B cell (primary cell): ENCODE measurements around the gene MAML2. TPM values are rescaled to one million over a fixed set of nuclear protein-coding genes. Genes with fewer than 3 reads are reported as not detected.

Experiments used
- ATAC-seq: fragments of 200-7000 bp; cut with Tn5 transposase; one replicate; pipeline ENCODE4 v1.10.0; 2021; ENCODE audit warnings: low read depth, mild to moderate bottlenecking, moderate number of reproducible peaks, moderate library complexity
- CTCF ChIA-PET: fragments of 350-600 bp; sonication (Branson Sonifier 250); formaldehyde crosslinking; loops from one replicate; lab custom pipeline; 2021; ENCODE audit warnings: antibody characterized with exemption, inconsistent platforms; lab: Charles Lee
- POLR2A ChIA-PET: fragments of 350-600 bp; sonication (Branson Sonifier 250); formaldehyde crosslinking; loops from one replicate; lab custom pipeline; 2021; ENCODE audit warnings: antibody characterized with exemption; lab: Charles Lee
- DNase-seq: peaks from one replicate; pipeline ENCODE4 v3.0.0; 2013
- H2AFZ ChIP-seq: 2 replicates; pipeline ENCODE4 v1.6.1; 2012; ENCODE audit warnings: mild to moderate bottlenecking, low read depth, low read length; ENCODE audit not compliant: insufficient read depth, poor library complexity, severe bottlenecking
- H3K27ac ChIP-seq, 2 donors: 1 replicate in 1 of 2; 2 replicates in 1 of 2; pipeline ENCODE4 v1.5.1; 2012 to 2013; ENCODE audit warnings: low read length in 2 of 2, mild to moderate bottlenecking in 2 of 2, moderate library complexity in 1 of 2
- H3K27me3 ChIP-seq, 4 experiments: fragments of 200-600 bp in 1 of 4; sonication (generic) in 1 of 4; replicated peaks in 1 of 4; 1 replicate in 2 of 4; 2 replicates in 2 of 4; pipeline versions ENCODE4 v1.6.1 to v1.7.0; 2013 to 2016; ENCODE audit warnings: low read length in 3 of 4, mild to moderate bottlenecking in 2 of 4, mixed read lengths in 1 of 4, moderate library complexity in 1 of 4; ENCODE audit not compliant: insufficient read depth in 4 of 4, control insufficient read depth in 3 of 4; ENCODE audit errors: control extremely low read depth in 1 of 4
- H3K36me3 ChIP-seq, 2 experiments: replicated peaks in 1 of 2; 1 replicate in 1 of 2; 2 replicates in 1 of 2; pipeline versions ENCODE4 v1.6.1 to v1.7.1; 2013; ENCODE audit warnings: low read length in 1 of 2; ENCODE audit not compliant: insufficient read depth in 2 of 2, control insufficient read depth in 1 of 2; ENCODE audit errors: control extremely low read depth in 1 of 2, extremely low read depth in 1 of 2
- H3K4me1 ChIP-seq, 2 donors: fragments of 200-600 bp in 1 of 2; sonication (generic) in 1 of 2; 1 replicate in 1 of 2; 2 replicates in 1 of 2; pipeline versions ENCODE4 v1.5.1 to v1.6.1; 2013 to 2017; ENCODE audit warnings: low read length in 2 of 2; ENCODE audit not compliant: control insufficient read depth in 2 of 2, insufficient read depth in 2 of 2
- H3K4me2 ChIP-seq: replicated peaks from 2 replicates; pipeline ENCODE3; 2012; ENCODE audit warnings: mild to moderate bottlenecking, low read depth, low read length; ENCODE audit not compliant: poor library complexity, severe bottlenecking
- H3K4me3 ChIP-seq, 5 experiments: fragments of 200-600 bp in 1 of 5; sonication (generic) in 1 of 5; 1 replicate in 3 of 5; 2 replicates in 2 of 5; pipeline versions ENCODE4 v1.5.1 to v1.7.0; 2011 to 2016; ENCODE audit warnings: low read length in 4 of 5, mild to moderate bottlenecking in 4 of 5, low read depth in 2 of 5, control low read depth in 1 of 5, moderate library complexity in 1 of 5; ENCODE audit not compliant: insufficient read depth in 1 of 5; ENCODE audit errors: control extremely low read depth in 1 of 5, extremely low read depth in 1 of 5
- H3K79me2 ChIP-seq: fragments of 200-600 bp; sonication (generic); one replicate; pipeline ENCODE4 v1.6.0; 2016; ENCODE audit warnings: low read length; ENCODE audit not compliant: control insufficient read depth, insufficient read depth
- H3K9ac ChIP-seq: fragments of 200-600 bp; sonication (generic); 2 replicates; pipeline ENCODE4 v1.6.1; 2017; ENCODE audit warnings: mild to moderate bottlenecking, low read length, moderate library complexity
- H3K9me3 ChIP-seq, 3 donors: one replicate each; pipeline versions ENCODE4 v1.6.1 to v1.7.1; 2013; ENCODE audit warnings: low read length in 2 of 3; ENCODE audit not compliant: control insufficient read depth in 2 of 3, insufficient read depth in 1 of 3; ENCODE audit errors: control extremely low read depth in 1 of 3
- H4K20me1 ChIP-seq: 2 replicates; pipeline ENCODE4 v1.6.0; 2012; ENCODE audit warnings: mild to moderate bottlenecking, low read length; ENCODE audit not compliant: insufficient read depth, control insufficient read depth, poor library complexity, severe bottlenecking
- H3K27ac Mint-ChIP-seq: one replicate; pipeline ENCODE4 v1.8.0; 2021; ENCODE audit warnings: mixed read lengths
- H3K27me3 Mint-ChIP-seq: one replicate; pipeline ENCODE4 v1.8.0; 2021; ENCODE audit warnings: mixed read lengths
- H3K4me1 Mint-ChIP-seq: one replicate; pipeline ENCODE4 v1.8.0; 2021; ENCODE audit warnings: mixed read lengths
- H3K4me3 Mint-ChIP-seq: one replicate; pipeline ENCODE4 v1.8.0; 2021; ENCODE audit warnings: mixed read lengths
- H3K9me3 Mint-ChIP-seq: one replicate; pipeline ENCODE4 v1.8.0; 2022; ENCODE audit warnings: mixed read lengths; ENCODE audit not compliant: insufficient read depth
- EZH2 ChIP-seq: IDR thresholded peaks from 2 replicates; pipeline ENCODE4 v1.6.1; 2012; ENCODE audit warnings: borderline replicate concordance, low read depth, mild to moderate bottlenecking, moderate library complexity, low read length; ENCODE audit not compliant: insufficient read depth, poor library complexity, severe bottlenecking
- WGBS: methylation state at CpG from one replicate; pipeline ENCODE4 v1.1.5; 2013; ENCODE audit warnings: missing lambda C conversion rate; ENCODE audit not compliant: insufficient coverage; 5-methylcytosine and 5-hydroxymethylcytosine counted together
- intact Hi-C: fragments of 100-400 bp; cut with micrococcal nuclease; formaldehyde crosslinking; loops from one replicate; pipeline ENCODE4 v1.10.0; 2022
- polyA plus RNA-seq: library from polyadenylated mRNA; depleted of rRNA; stranded (reverse); fragments of >200 nt; gene quantifications from 2 replicates; pipeline ENCODE4 v1.2.3, GENCODE V29; 2012
- total RNA-seq, 2 donors: library from RNA; stranded (reverse); fragments of 120-200 nt in 1 of 2; gene quantifications; 1 replicate in 1 of 2; 2 replicates in 1 of 2; pipeline versions ENCODE4 v1.2.3 to v1.2.4, GENCODE V29; 2013 to 2022
- TF ChIP-seq, protein P1 (sequence below): fragments of 200-600 bp; IDR thresholded peaks from one replicate; pipeline ENCODE4 v1.8.0; 2022; ENCODE audit warnings: antibody characterized with exemption, mild to moderate bottlenecking

MAML2 gene
- total and polyA plus RNA-seq, 2 donors (not counting 1 experiment from before 2014, with no cell fraction given) = 10.7 to 26.4 TPM

DNA sequence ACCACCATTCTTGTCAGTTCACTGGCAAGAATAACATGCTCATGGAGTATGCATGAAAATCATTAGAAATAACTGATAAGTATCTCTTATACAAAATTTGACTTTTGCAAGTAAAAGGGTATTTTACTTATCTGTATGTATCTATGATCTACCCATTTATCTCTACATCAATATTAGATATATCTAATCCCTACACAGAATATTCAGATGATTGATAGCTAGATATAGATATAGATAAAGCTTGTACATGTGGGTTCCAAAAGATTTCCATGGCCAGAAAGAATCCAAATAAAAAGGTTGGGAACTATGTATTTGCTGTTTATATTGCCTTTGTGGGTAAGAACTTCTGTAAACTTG is 185.5 kb downstream of the MAML2 start:
- TF ChIP-seq, protein P1, sequence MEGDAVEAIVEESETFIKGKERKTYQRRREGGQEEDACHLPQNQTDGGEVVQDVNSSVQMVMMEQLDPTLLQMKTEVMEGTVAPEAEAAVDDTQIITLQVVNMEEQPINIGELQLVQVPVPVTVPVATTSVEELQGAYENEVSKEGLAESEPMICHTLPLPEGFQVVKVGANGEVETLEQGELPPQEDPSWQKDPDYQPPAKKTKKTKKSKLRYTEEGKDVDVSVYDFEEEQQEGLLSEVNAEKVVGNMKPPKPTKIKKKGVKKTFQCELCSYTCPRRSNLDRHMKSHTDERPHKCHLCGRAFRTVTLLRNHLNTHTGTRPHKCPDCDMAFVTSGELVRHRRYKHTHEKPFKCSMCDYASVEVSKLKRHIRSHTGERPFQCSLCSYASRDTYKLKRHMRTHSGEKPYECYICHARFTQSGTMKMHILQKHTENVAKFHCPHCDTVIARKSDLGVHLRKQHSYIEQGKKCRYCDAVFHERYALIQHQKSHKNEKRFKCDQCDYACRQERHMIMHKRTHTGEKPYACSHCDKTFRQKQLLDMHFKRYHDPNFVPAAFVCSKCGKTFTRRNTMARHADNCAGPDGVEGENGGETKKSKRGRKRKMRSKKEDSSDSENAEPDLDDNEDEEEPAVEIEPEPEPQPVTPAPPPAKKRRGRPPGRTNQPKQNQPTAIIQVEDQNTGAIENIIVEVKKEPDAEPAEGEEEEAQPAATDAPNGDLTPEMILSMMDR = no peak
- no peak for TF ChIP-seq EZH2
- H4K20me1 ChIP-seq = no peaks in the 10 kb centered on the region
- Mint-ChIP-seq H3K27me3 (no peaks in the 10 kb centered on the region), H3K27ac (peak overlapping the region; percentile 15), H3K4me1 (peaks cover 36% of the 10 kb centered on the region), H3K4me3 (peak overlapping the region; percentile 53), H3K9me3 (no peaks in the 10 kb centered on the region)
- no peaks in the 10 kb centered on the region for H3K27me3 ChIP-seq
- H3K4me3 ChIP-seq = no peak overlapping the region
- peaks cover 0 to 3% of the 10 kb centered on the region in 2 experiments for H3K36me3 ChIP-seq
- H3K27ac ChIP-seq = no peak overlapping the region
- intact Hi-C loops = no loop called here
- no peak overlapping the region for H3K9ac ChIP-seq
- H3K9me3 ChIP-seq = no peaks in the 10 kb centered on the region
- peak overlapping the region; percentile 22 for H3K4me2 ChIP-seq
- no peak overlapping the region for H2AFZ ChIP-seq
- H3K79me2 ChIP-seq = peaks cover 14% of the 10 kb centered on the region
- DNase-seq = no peak
- ATAC-seq = no peak
- CTCF ChIA-PET = interaction anchor here (1.2 kb wide), 1 partner anchor 66 kb away, joined by 3 read pairs; no protein-coding TSS in a partner anchor
- peaks cover 14 to 18% of the 10 kb centered on the region in 2 donors for H3K4me1 ChIP-seq
- POLR2A ChIA-PET = no interaction called here

DNA sequence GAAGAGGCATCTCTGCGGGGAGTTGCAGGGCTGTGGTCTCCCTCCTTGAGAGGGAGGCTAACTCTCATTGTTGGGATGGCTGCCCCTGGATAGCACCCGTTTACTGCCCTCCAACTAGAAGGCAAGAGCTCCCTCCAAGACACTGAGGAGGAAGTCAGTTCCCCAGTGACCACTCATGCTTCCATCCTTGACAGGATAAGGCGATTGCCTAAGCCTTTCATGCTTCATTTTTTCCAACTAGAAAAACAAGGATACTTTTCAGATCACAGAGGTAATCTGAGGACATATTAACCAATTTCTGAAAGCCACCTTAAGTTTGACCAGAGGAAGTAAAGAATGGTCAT is 186.6 kb downstream of the MAML2 start:
- Mint-ChIP-seq H3K9me3 (no peaks in the 10 kb centered on the region), H3K27me3 (no peaks in the 10 kb centered on the region), H3K4me3 (peak overlapping the region; percentile 23), H3K27ac (peak overlapping the region; percentile 76), H3K4me1 (peaks cover 37% of the 10 kb centered on the region)
- POLR2A ChIA-PET = no interaction called here
- Histone ChIP-seq H3K4me2 (no peak overlapping the region), H3K79me2 (peaks cover 14% of the 10 kb centered on the region), H3K4me1 (peaks cover 14 to 18% of the 10 kb centered on the region in 2 donors), H2AFZ (no peak overlapping the region), H3K4me3 (no peak overlapping the region), H3K27ac (no peak overlapping the region), H3K36me3 (peaks cover 0 to 3% of the 10 kb centered on the region in 2 experiments), H4K20me1 (no peaks in the 10 kb centered on the region), H3K9ac (no peak overlapping the region), H3K9me3 (no peaks in the 10 kb centered on the region), H3K27me3 (no peaks in the 10 kb centered on the region)
- WGBS = 27% methylated on average over 1 of the region's 3 CpGs
- intact Hi-C loops = no loop called here
- TF ChIP-seq, protein P1 = no peak
- no peak for TF ChIP-seq EZH2
- DNase-seq (no peak), ATAC-seq (no peak)
- CTCF ChIA-PET = interaction anchor here (0.7 to 0.9 kb wide), 2 partner anchors 100 to 187 kb away, joined by 3 read pairs; partner anchors contain the start of gene MAML2
